Measurements from ENCODE around the gene KRTAP10-7.
A peak's percentile ranks its signal among the peaks of the same experiment; 100 is the strongest.

The KRTAP10-7 gene

GRCh38 chr21:44580231-44580821 is 20.1 kb upstream of the KRTAP10-7 start, which contains the start of gene KRTAP10-5:
Gene KRTAP10-5, minus strand, starts transcription at chr21:44580604. Its CDS starts 26 bp downstream, at chr21:44580578.
- peak within 1 kb of the TSS; percentile 57 for H3K27ac ChIP-seq
- TF ChIP-seq, protein P1, sequence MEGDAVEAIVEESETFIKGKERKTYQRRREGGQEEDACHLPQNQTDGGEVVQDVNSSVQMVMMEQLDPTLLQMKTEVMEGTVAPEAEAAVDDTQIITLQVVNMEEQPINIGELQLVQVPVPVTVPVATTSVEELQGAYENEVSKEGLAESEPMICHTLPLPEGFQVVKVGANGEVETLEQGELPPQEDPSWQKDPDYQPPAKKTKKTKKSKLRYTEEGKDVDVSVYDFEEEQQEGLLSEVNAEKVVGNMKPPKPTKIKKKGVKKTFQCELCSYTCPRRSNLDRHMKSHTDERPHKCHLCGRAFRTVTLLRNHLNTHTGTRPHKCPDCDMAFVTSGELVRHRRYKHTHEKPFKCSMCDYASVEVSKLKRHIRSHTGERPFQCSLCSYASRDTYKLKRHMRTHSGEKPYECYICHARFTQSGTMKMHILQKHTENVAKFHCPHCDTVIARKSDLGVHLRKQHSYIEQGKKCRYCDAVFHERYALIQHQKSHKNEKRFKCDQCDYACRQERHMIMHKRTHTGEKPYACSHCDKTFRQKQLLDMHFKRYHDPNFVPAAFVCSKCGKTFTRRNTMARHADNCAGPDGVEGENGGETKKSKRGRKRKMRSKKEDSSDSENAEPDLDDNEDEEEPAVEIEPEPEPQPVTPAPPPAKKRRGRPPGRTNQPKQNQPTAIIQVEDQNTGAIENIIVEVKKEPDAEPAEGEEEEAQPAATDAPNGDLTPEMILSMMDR (conservative IDR thresholded peaks at IDR 0.05): peak; percentile 56

DNA sequence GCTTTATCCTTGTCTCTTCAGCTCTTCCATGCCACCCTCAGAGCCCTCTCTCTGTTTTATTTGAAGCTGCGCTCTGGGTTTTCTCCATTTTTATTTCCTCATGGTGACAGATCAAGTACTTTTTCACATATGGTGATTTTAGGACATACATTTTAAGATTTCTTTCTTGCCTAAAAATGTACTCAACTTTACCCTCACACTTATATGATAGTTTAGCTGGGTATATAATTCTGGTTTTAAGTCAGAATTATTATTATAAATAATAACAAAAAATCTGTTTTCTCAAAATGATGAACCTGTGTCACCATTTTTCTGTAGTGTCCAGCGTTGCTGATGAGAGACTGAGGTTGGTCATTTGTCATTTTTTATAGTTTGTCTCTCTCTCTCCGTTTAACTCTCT is 19.2 kb upstream of the KRTAP10-7 start:
- TF ChIP-seq, protein P1 (conservative IDR thresholded peaks at IDR 0.05): no peak
- H3K27ac ChIP-seq: no peak overlapping the region

DNA sequence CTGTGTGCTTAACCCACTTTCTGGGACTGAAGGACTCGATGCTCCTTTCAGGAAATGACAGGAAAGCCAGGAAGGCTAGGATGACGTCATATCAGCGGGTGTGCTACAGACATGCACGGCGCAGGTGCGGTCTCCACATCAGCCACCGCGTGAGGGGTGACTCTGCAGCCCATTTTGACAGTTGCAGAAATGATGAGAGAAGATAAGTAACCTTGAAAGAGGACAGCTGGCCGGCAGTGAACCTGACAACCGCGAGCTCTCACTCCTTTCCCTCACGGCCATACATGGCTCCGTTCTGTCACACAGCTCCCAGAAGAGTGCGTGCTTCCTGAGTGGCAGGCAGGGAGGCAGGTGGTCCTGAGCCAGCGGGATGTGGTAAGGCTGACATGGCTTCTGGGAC is 18.3 kb upstream of the KRTAP10-7 start:
- TF ChIP-seq, protein P1 (conservative IDR thresholded peaks at IDR 0.05): no peak
- H3K27ac ChIP-seq: no peak overlapping the region

DNA sequence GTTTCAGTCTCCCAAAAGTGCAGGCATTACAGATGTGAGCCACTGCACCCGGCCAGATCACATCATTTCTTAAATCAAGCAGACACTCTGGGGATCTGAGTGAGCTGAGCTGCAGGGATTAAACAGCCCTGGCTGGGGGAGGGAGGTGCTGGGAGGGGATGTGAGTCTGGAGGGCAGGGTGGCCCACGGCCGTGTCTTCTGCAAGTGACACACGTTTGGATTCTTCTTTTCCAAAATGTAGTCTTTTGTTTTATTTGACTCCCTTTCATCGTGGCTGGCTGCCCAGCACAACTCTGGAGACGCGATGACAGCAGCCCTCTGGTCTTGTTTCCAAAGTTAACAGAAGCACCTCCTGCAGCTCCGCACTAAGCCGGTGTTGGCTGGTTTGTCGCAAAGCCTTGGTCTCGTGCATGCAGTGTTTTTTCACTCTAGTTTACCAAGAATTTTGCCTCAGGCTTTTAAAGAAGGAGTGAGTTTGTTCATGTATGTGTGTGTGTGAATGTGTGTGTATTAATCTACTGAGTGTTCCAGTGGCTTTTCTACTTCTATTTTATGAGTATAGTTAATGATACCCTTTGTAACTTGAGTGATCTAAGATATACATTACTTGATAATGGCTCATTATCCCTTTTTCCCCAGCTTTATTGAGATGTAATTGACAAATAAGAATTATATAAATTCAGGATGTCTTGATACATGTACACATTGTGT is 17.2 kb upstream of the KRTAP10-7 start:
- H3K27ac ChIP-seq: peak overlapping the region; percentile 49; the same call in 1 of the 2 replicates
- TF ChIP-seq, protein P1 (conservative IDR thresholded peaks at IDR 0.05): no peak

DNA sequence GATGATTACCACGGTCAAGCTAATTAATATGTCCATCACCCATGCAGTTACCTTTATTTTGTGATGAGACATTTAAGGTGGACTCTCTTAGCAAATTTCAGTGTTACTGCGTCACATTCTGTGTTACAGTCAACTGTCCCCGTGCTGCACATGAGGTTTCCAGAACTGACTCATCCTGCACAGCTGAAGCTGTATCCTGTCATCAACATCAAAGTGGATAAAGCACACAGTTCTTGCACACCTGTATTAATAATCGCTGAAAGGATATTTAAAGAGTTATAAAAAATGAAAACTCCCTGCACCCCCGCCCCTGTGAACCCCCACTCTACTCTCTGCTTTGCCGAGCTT is 16.6 kb upstream of the KRTAP10-7 start:
- peak overlapping the region; percentile 49; the same call in 1 of the 2 replicates for H3K27ac ChIP-seq

DNA sequence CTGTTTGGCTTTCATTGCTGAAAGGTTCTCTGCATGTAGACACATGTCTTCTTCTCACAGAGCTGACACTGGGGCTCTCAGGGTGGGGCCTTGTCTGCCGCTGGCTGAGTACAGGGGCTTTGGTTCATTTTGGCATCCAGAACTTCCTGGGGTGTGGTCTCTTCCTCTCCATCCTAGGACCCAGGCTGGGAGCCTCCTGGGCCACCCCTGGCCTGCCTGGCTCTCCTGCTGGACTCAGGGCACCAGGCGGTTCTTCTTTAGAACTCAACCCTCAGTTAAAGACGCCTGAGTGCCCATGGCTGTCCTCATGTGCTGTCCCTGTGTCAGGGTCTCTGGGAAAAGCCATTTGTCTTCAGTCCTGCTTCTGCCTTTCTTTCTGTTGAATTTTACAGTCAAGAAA is 14.5 kb upstream of the KRTAP10-7 start:
- H3K27ac ChIP-seq: no peak overlapping the region
- TF ChIP-seq, protein P1 (conservative IDR thresholded peaks at IDR 0.05): no peak

More for the DNA sequence above, 16.6 kb upstream of the KRTAP10-7 start:
- TF ChIP-seq, protein P1 (conservative IDR thresholded peaks at IDR 0.05): no peak

GRCh38 chr21:44589094-44589493 is 11.3 kb upstream of the KRTAP10-7 start:
- TF ChIP-seq, protein P1 (conservative IDR thresholded peaks at IDR 0.05): no peak
- H3K27ac ChIP-seq: no peak overlapping the region
